COLO829 (cell line): ENCODE measurements around the gene ALS2.
"Not testable (repeated sequence)": the region's sequence is repeated elsewhere in the genome, so short reads cannot be mapped to it uniquely, and the experiment has no call there.

Experiments
- DNase-seq: peaks from one replicate; pipeline ENCODE4 v3.0.0; 2012; ENCODE audit warnings: low spot score

ALS2 gene

DNA sequence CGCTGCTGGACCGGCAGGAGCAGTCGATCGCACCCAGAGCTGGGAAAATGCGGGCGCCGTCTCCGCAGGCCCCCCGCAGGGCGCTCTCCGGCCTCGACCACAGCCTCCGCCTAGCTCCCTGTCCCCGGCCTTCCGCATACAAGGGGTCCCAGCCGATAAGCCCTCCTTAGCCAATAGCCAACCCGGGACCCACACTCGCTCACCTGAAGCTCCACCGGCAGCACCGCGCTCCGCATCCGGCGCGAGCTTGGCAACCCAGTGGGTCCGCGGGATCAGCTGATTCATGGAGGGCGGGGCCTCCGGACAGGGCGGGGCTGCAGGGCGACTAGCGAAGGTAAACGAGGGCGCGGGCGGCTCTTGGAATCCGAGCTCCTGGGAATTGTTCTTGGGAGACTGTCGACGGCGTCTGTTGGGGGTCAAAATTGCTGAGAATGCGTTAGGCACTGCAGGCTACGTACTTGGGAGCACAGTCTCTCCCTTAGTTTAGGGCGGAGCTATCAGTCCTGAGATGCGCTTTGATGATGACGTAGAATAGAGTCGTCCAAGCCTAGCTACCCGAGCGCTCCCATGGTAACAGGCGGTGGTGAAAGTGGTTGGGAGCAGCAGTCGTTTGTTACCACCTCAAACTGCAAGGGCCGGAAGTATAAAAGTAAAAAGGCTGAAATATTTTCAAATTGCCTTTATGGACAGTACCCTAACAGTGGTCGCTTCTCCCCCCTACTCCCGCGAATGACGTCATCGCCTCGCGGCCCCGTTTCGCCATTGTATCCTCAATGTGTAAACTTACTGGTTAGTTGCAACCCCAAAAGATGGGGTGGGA is at the start of gene ALS2:
Gene ALS2 (minus strand): TSS at position 260 of the 820 bp plus-strand sequence. CDS start 12,048 bp downstream, outside the sequence.
- DNase-seq, result peak; percentile 96

- DNase-seq, result no peak
These were observed 47.5 kb upstream of the ALS2 start for GRCh38 chr2:201828220-201828619.

DNA sequence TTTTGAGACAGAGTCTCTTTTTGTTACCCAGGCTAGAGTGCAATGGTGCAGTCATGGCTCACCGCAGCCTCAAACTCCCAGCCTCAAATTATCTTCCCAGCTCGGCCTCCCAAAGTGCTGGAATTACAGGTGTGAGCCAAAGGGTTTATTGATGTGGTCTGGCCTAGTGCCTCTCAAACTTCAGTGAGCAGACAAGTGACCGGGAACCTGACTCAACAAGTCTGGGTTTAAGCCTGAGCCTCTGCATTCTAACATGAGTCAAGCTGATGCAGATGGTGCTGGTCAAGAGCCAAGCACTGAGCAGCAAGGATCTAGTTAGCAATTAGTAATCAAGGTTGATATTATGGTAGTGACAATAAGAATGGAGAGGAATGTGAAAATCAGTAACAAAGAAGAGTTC is 46.9 kb upstream of the ALS2 start:
- DNase-seq, result no peak

GRCh38 chr2:201824212-201824611 is 43.5 kb upstream of the ALS2 start:
- DNase-seq, result no peak

GRCh38 chr2:201821080-201821479 is 40.3 kb upstream of the ALS2 start:
- no peak for DNase-seq

GRCh38 chr2:201820383-201821007 is 39.8 kb upstream of the ALS2 start:
- no peak for DNase-seq

DNA sequence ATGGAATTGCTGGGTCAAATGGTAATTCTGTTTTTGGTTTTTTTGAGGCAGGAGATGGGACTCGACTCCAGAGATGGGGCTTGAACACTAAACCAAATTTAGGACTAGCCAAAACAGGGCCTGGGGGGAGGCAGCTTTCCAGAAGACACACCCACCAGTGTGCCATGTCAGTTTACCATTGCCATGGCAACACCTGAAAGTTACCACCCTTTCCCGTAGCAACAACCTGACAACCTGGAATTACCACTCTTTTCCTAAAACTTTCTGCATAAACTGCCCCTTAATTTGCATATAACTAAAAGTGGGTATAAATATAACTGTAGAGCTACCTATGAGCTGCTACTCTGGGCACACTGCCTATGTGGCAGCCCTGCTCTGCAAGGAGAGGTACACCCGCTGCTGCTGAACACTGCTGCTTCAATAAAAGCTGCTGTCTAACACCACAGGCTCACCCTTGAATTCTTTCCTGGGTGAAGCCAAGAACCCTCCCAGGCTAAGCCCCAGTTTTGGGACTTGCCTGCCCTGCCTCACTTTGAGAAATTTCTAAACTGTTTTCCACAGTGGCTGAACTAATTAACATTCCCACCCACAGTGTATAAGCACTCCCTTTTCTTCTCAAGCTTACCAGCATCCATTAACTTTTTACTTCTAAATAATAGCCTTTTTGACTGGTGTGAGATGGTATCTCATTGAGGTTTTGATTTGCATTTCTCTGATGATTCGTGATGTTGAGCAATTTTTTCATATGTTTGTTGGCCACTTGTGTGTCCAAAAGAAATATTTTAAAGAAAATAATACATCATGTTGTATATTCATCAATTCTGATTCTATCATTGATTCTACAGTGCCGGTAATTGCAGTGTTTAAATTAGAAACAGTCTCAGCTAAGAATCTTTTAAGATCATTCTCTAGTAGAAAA is 36.2 kb upstream of the ALS2 start:
- DNase-seq, result no peak

DNA sequence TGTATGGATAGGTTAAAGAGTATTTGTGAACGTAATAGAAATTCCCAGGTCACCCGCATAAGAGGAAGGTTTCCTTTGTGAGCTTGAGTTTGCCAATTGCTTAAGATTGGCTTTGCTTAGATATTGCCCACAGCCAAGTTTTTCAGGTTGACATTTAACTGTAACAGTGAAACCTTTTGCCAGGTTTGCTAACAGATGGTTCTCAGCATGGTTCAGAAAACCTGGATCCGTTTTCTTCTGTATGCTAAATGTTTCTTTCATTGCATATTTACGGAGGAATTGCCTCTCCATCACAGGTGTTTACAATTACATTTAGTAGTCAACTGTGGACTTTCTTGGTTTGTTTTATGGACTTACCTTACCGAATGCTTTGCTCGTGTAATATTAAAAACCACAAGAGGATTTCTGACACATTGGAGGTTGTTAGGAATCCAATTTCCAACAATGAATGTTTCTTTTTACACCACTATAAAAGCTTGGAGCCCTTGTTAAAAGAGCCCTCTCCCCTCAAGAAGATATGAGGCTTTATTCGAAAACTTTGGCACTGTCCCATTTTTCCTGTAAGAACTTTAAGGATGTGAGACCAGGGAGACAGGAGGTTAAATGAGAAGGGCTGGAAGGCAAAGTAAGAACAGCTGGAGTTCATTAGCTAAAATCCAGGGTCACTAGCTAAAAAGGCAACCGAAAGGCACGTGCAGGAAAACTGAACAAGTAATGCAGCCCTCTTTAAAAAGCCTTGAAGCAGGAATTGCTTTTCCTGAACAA is 33.4 kb upstream of the ALS2 start:
- no peak for DNase-seq

DNA sequence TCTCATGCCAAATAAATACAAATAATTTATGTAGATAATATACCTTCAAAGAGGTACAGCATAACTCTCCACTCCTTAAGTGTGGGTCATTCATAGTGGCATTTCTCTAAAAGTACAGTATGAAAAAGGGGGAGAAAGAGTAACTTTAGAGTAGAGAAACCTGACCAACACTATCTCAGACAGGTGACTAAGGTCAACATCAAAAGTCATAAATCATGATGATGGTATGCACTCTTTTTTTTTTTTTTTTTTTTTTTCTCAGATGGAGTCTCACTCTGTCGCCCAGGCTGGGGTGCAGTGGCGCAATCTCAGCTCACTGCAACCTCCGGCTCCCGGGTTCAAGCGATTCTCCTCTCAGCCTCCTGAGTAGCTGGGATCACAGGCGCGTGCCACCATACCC is 29.9 kb upstream of the ALS2 start:
- not testable (repeated sequence) for DNase-seq

DNA sequence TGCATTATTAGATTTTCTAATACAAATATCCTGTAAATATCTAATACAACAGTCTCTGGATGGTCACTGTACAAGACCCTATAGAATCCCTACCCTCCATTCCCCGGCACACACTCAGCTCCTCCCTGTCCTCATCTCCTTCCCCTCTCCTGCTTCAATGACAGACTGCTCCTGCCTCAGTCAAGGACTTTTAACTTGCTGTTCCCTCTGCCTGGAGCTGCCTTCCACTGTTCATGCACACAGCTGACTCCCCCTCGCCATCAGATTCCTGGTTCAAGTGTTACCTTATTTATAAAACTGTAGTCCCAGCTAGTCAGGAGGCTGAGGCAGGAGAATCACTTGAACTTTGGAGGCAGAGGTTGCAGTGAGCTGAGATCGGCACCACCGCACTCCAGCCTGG is 28.9 kb upstream of the ALS2 start:
- DNase-seq, result no peak

- no peak for DNase-seq
These were observed 27.3 kb upstream of the ALS2 start for GRCh38 chr2:201808027-201808426.

GRCh38 chr2:201807452-201807999 is 26.8 kb upstream of the ALS2 start:
- peak; percentile 54 for DNase-seq

DNA sequence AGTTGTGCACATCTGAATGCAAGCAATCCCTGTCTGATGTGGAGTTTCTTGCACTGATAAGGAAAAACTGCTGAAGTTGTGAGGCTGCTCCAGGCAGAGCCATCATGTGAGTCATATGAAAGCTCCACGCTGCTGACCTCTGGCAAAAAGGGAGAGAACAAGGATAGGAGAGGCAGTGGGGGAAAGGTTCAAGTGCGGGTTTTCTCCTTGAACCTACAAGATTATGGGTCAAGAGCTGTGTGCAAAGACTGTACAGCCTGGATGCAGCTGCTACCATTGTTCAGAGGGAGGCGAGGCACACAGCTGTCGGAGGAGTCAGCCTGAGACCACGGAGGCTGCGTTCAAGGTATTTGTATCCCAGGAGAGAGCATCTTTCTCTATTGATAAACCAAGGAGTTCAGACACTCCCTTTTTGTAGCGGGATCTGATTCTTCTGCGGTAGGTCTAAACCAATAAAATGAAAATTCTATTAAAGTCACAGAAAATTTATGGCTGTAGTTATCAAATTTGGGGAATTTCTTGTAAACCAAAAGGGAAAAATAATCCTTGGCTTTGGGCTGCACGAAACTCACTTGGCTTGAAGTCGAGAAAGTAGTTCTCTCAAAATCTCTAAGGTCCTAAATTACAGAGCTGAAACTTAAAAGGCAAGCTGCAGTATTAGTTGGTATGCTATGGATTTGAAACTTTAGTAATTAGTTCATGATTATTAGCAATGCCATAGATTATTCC is 25.9 kb upstream of the ALS2 start, which contains the start of gene CDK15:
Gene CDK15 (plus strand): TSS at position 96 of the 729 bp plus-strand sequence. CDS start 128 bp downstream, at position 224.
- no peak for DNase-seq

GRCh38 chr2:201798914-201799285 is 18.2 kb upstream of the ALS2 start:
- DNase-seq, result not testable (repeated sequence)

DNA sequence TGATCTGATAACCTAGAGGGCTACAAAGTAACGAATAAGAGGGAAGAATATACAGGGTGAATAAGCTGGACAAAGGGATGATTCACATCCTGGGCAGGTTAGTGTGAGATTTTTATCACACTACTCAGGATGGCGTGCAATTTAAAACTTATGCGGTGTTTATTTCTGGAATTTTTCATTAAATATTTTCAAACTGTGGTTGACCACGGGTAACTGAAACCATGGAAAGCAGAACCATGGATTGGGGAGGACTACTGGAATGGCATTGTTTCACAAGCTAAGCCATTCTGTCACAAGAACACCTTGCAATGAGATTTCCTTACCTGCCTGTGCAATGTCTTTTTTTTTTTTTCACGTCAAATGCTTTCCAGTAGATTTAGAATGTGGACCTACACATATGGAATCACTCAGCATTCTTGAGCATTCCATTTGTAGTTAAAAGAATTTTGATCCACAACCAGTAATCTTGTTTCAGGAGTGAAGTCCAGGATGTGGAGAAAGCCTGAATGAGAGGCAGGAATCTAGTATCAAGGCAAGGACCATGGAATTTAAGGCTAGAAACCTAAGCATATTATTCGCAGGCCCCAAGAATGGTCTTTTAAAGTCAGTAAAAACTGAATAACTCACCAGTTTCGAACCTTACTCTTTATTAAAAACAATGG is 17.6 kb upstream of the ALS2 start:
- no peak for DNase-seq

GRCh38 chr2:201797175-201797840 is 16.6 kb upstream of the ALS2 start:
- DNase-seq, result no peak

DNA sequence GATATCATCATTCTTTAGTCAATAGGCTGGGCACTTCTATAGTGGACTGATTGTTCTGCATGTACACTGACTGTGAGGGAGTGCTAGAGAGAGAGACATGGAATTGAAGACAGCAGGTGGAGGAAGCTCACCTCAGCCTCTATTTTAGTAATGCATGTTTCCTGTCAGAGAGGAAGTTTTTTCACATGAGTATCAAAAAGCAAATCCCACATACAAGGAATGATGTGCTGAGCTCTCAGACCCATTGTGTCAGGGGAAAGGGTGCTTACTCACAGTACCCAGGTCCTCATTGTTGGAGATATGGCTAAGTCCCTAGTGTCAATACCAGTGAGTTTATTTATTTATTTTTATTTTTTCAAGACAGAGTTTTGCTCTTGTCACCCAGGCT is 15.7 kb upstream of the ALS2 start:
- no peak for DNase-seq

GRCh38 chr2:201795607-201796477 is 15.1 kb upstream of the ALS2 start:
- peak; percentile 80 for DNase-seq

DNA sequence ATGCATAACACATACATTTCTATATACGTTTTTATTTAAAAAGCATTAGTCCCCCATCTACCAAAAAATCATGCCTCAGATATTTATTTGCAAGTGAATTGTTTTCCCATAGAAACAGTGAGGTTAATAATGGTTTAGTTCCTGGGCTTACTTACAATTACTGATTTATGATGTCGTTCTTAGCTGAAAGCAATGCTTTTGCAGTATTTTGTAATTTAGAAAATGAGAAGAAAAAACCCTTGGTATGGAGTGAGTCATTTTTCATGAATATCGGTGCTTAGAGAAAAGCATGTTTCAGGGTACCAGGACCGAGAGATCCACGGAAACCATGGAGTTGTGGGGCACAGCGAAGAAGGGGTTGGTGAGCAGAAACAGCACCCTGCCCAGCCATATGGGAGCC is 13.6 kb upstream of the ALS2 start:
- no peak for DNase-seq
